Duodenal mucosa (tissue), 2 donors: Measurements from ENCODE around the gene BACH2.

ENCODE experiments used
- H3K27ac ChIP-seq: one replicate; pipeline ENCODE4 v1.7.0; 2013; ENCODE audit warnings: low read depth, low read length
- H3K27me3 ChIP-seq, 2 donors: one replicate each; pipeline ENCODE4 v1.7.0; 2013; ENCODE audit warnings: low read length in 2 of 2, control low read depth in 1 of 2; ENCODE audit not compliant: insufficient read depth in 2 of 2, control insufficient read depth in 1 of 2
- H3K36me3 ChIP-seq, 2 donors: one replicate each; pipeline ENCODE4 v1.7.0; 2013; ENCODE audit warnings: low read length in 2 of 2, control low read depth in 1 of 2; ENCODE audit not compliant: insufficient read depth in 2 of 2, control insufficient read depth in 1 of 2
- H3K4me1 ChIP-seq, 2 donors: one replicate each; pipeline ENCODE4 v1.7.0; 2013; ENCODE audit warnings: low read length in 2 of 2, control low read depth in 1 of 2; ENCODE audit not compliant: insufficient read depth in 2 of 2, control insufficient read depth in 1 of 2
- H3K4me3 ChIP-seq, 2 donors: one replicate each; pipeline ENCODE4 v1.7.0; 2013; ENCODE audit warnings: low read length in 2 of 2, low read depth in 1 of 2
- H3K9ac ChIP-seq, 2 donors: one replicate each; pipeline ENCODE4 v1.7.0; 2013; ENCODE audit warnings: low read length in 2 of 2, low read depth in 1 of 2
- H3K9me3 ChIP-seq, 2 donors: one replicate each; pipeline ENCODE4 v1.7.0; 2013; ENCODE audit warnings: low read length in 2 of 2, control low read depth in 1 of 2; ENCODE audit not compliant: control insufficient read depth in 1 of 2

The BACH2 gene

GRCh38 chr6:89951574-89952104 is 345.0 kb downstream of the BACH2 start:
- no peaks in the 10 kb centered on the region for H3K4me1 ChIP-seq
- no peaks in the 10 kb centered on the region for H3K27me3 ChIP-seq
- no peak overlapping the region for H3K4me3 ChIP-seq
- H3K9ac ChIP-seq: no peak overlapping the region
- H3K9me3 ChIP-seq: no peaks in the 10 kb centered on the region
- no peaks in the 10 kb centered on the region for H3K36me3 ChIP-seq
- no peak overlapping the region for H3K27ac ChIP-seq

- Histone ChIP-seq H3K36me3 (no peaks in the 10 kb centered on the region), H3K27me3 (no peaks in the 10 kb centered on the region), H3K27ac (no peak overlapping the region), H3K9ac (no peak overlapping the region), H3K4me1 (no peaks in the 10 kb centered on the region), H3K4me3 (no peak overlapping the region), H3K9me3 (no peaks in the 10 kb centered on the region)
Observed at GRCh38 chr6:89950879-89951391, 345.7 kb downstream of the BACH2 start.

GRCh38 chr6:89950446-89950845 is 346.2 kb downstream of the BACH2 start:
- Histone ChIP-seq H3K4me3 (no peak overlapping the region), H3K27me3 (no peaks in the 10 kb centered on the region), H3K9me3 (no peaks in the 10 kb centered on the region), H3K9ac (no peak overlapping the region), H3K36me3 (no peaks in the 10 kb centered on the region), H3K27ac (no peak overlapping the region), H3K4me1 (no peaks in the 10 kb centered on the region)

GRCh38 chr6:89948876-89949275 is 347.8 kb downstream of the BACH2 start:
- Histone ChIP-seq H3K4me1 (no peaks in the 10 kb centered on the region), H3K9me3 (no peaks in the 10 kb centered on the region), H3K9ac (no peak overlapping the region), H3K36me3 (no peaks in the 10 kb centered on the region), H3K27me3 (no peaks in the 10 kb centered on the region), H3K4me3 (no peak overlapping the region), H3K27ac (no peak overlapping the region)

GRCh38 chr6:89944826-89945407 is 351.7 kb downstream of the BACH2 start:
- Histone ChIP-seq H3K4me3 (no peak overlapping the region), H3K27ac (no peak overlapping the region), H3K36me3 (no peaks in the 10 kb centered on the region), H3K4me1 (no peaks in the 10 kb centered on the region), H3K27me3 (no peaks in the 10 kb centered on the region), H3K9me3 (no peaks in the 10 kb centered on the region), H3K9ac (no peak overlapping the region)

GRCh38 chr6:89944181-89944755 is 352.4 kb downstream of the BACH2 start:
- Histone ChIP-seq H3K4me1 (no peaks in the 10 kb centered on the region), H3K27ac (no peak overlapping the region), H3K9ac (no peak overlapping the region), H3K9me3 (no peaks in the 10 kb centered on the region), H3K4me3 (no peak overlapping the region), H3K27me3 (no peaks in the 10 kb centered on the region), H3K36me3 (no peaks in the 10 kb centered on the region)

GRCh38 chr6:89942601-89943000 is 354.0 kb downstream of the BACH2 start:
- Histone ChIP-seq H3K4me3 (no peak overlapping the region), H3K9me3 (no peaks in the 10 kb centered on the region), H3K36me3 (no peaks in the 10 kb centered on the region), H3K27ac (no peak overlapping the region), H3K9ac (no peak overlapping the region), H3K4me1 (no peaks in the 10 kb centered on the region), H3K27me3 (no peaks in the 10 kb centered on the region)

GRCh38 chr6:89941763-89942497 is 354.7 kb downstream of the BACH2 start:
- no peaks in the 10 kb centered on the region for H3K27me3 ChIP-seq
- H3K9ac ChIP-seq: no peak overlapping the region

GRCh38 chr6:89941031-89941762 is 355.4 kb downstream of the BACH2 start:
- H3K4me3 ChIP-seq: no peak overlapping the region
- H3K36me3 ChIP-seq: no peaks in the 10 kb centered on the region
- no peak overlapping the region for H3K9ac ChIP-seq
- H3K27ac ChIP-seq: no peak overlapping the region
- no peaks in the 10 kb centered on the region for H3K4me1 ChIP-seq
- H3K27me3 ChIP-seq: no peaks in the 10 kb centered on the region
- H3K9me3 ChIP-seq: no peaks in the 10 kb centered on the region

More at GRCh38 chr6:89941763-89942497, 354.7 kb downstream of the BACH2 start:
- H3K36me3 ChIP-seq: no peaks in the 10 kb centered on the region
- H3K4me1 ChIP-seq: no peaks in the 10 kb centered on the region
- H3K4me3 ChIP-seq: no peak overlapping the region
- no peaks in the 10 kb centered on the region for H3K9me3 ChIP-seq
- H3K27ac ChIP-seq: no peak overlapping the region
